H1 (cell line): Measurements from ENCODE around the gene FCER2. TPM values are rescaled to one million over a fixed set of nuclear protein-coding genes. Genes with fewer than 3 reads are reported as not detected.
A peak's percentile ranks its signal among the peaks of the same experiment; 100 is the strongest.

Source experiments
- ATF3 ChIP-seq: IDR thresholded peaks from 2 replicates; pipeline ENCODE4 v1.6.1; 2011; ENCODE audit warnings: low read depth, mild to moderate bottlenecking, low read length; ENCODE audit not compliant: insufficient read depth
- BRCA1 ChIP-seq: IDR thresholded peaks from 2 replicates; pipeline ENCODE4 v1.6.1; 2012; ENCODE audit warnings: low read depth, low read length, improper control_type of control experiment
- CHD2 ChIP-seq: IDR thresholded peaks from 2 replicates; pipeline ENCODE4 v1.6.1; 2012; ENCODE audit warnings: low read length, improper control_type of control experiment
- GTF2F1 ChIP-seq: IDR thresholded peaks from 2 replicates; pipeline ENCODE4 v1.6.1; 2012; ENCODE audit warnings: low read depth, low read length, improper control_type of control experiment, borderline replicate concordance
- JUN ChIP-seq: IDR thresholded peaks from 2 replicates; pipeline ENCODE4 v1.6.1; 2011; ENCODE audit warnings: low read depth, mild to moderate bottlenecking, improper control_type of control experiment, low read length
- RAD21 ChIP-seq, 2 experiments: IDR thresholded peaks in 1 of 2; conservative IDR thresholded peaks in 1 of 2; 2 replicates each; pipeline ENCODE4 v1.6.1; 2011; ENCODE audit warnings: low read depth in 2 of 2, low read length in 2 of 2, improper control_type of control experiment in 1 of 2, inconsistent platforms in 1 of 2, mild to moderate bottlenecking in 1 of 2, moderate library complexity in 1 of 2
- polyA plus RNA-seq, 7 experiments: library from polyadenylated mRNA; depleted of rRNA in 3 of 7; stranded (reverse) in 5 of 7; unstranded in 2 of 7; fragments of >200 nt in 5 of 7; fragments of 200-250 nt in 2 of 7; gene quantifications; 1 replicate in 5 of 7; 2 replicates in 1 of 7; 4 replicates in 1 of 7; pipeline versions ENCODE4 v1.2.1 to v1.2.3, GENCODE V29; 2011 to 2013; ENCODE audit warnings: missing spikeins in 2 of 7, mixed read lengths in 2 of 7
- total RNA-seq: library from RNA; stranded (reverse); fragmentation: NEBNext Ultra II Directional; extraction: Animal tissue kit (Norgen Biotek cat#: 25700); gene quantifications from 2 replicates; pipeline ENCODE4 v1.2.1, GENCODE V29; 2021

FCER2 gene
- total and polyA plus RNA-seq, 2 of the 8 experiments (the other 6 are each of a cell fraction or from before 2014, with no cell fraction given) = 0.67 TPM; not detected in 1

- peak; percentile 75; the same call in 1 of the 2 replicates for TF ChIP-seq ATF3
- TF ChIP-seq GTF2F1 = no peak
- TF ChIP-seq RAD21 (IDR thresholded peaks at IDR 0.05 in 1 of 2, conservative IDR thresholded peaks at IDR 0.05 in 1 of 2; ENCODE audit: low read depth in 2 of 2, low read length in 2 of 2) = peak; percentile 70 to 88
- TF ChIP-seq BRCA1 = no peak
- no peak for TF ChIP-seq JUN
- TF ChIP-seq CHD2 = no peak
Observed at GRCh38 chr19:7680606-7681339, 21.2 kb downstream of the FCER2 start, which contains the start of gene TRAPPC5 (continued).
